CD4-positive, alpha-beta T cell (primary cell): Measurements from ENCODE around the gene PEAK3. TPM values are rescaled to one million over a fixed set of nuclear protein-coding genes. Genes with fewer than 3 reads are reported as not detected.

Experiments
- ATAC-seq: fragments of 200-7000 bp; cut with Tn5 transposase; one replicate; pipeline ENCODE4 v1.10.0; 2022; ENCODE audit warnings: mild to moderate bottlenecking; ENCODE audit not compliant: poor library complexity
- CTCF ChIA-PET: fragments of 350-600 bp; sonication (Branson Sonifier 250); formaldehyde crosslinking; loops from one replicate; lab custom pipeline; 2021; ENCODE audit warnings: antibody characterized with exemption, inconsistent platforms; lab: Charles Lee
- POLR2A ChIA-PET: fragments of 350-600 bp; sonication (Branson Sonifier 250); formaldehyde crosslinking; loops from one replicate; lab custom pipeline; 2021; ENCODE audit warnings: antibody characterized with exemption, inconsistent platforms; lab: Charles Lee
- DNase-seq, 14 experiments: peaks; one replicate each; pipeline ENCODE4 v3.0.0-alpha.2; 2013 to 2020; ENCODE audit warnings: mixed read lengths in 2 of 14
- H3K27ac ChIP-seq, 2 donors: one replicate each; pipeline versions ENCODE4 v1.5.1 to v1.7.0; 2013; ENCODE audit warnings: low read length in 2 of 2, low read depth in 1 of 2, mild to moderate bottlenecking in 1 of 2
- H3K27me3 ChIP-seq, 2 experiments: 1 replicate in 1 of 2; 2 replicates in 1 of 2; pipeline versions ENCODE4 v1.6.1 to v1.7.0; 2013; ENCODE audit warnings: low read length in 2 of 2, control low read depth in 1 of 2, mild to moderate bottlenecking in 1 of 2, moderate library complexity in 1 of 2; ENCODE audit not compliant: insufficient read depth in 2 of 2, control insufficient read depth in 1 of 2
- H3K36me3 ChIP-seq: one replicate; pipeline ENCODE4 v1.6.1; 2013; ENCODE audit warnings: low read length, control low read depth; ENCODE audit not compliant: insufficient read depth
- H3K4me1 ChIP-seq: one replicate; pipeline ENCODE4 v1.6.1; 2013; ENCODE audit warnings: low read length, control low read depth; ENCODE audit not compliant: insufficient read depth
- H3K4me3 ChIP-seq: one replicate; pipeline ENCODE4 v1.5.1; 2013; ENCODE audit warnings: mild to moderate bottlenecking, low read length, moderate library complexity
- H3K9me3 ChIP-seq, 2 experiments: 1 replicate in 1 of 2; 2 replicates in 1 of 2; pipeline versions ENCODE4 v1.6.1 to v1.7.0; 2013; ENCODE audit warnings: low read length in 2 of 2, mild to moderate bottlenecking in 2 of 2, control low read depth in 1 of 2, moderate library complexity in 1 of 2; ENCODE audit not compliant: control insufficient read depth in 1 of 2, insufficient read depth in 1 of 2
- H3K27ac Mint-ChIP-seq: one replicate; pipeline ENCODE4 v1.8.0; 2020; ENCODE audit warnings: mixed read lengths
- H3K27me3 Mint-ChIP-seq: one replicate; pipeline ENCODE4 v1.8.0; 2021; ENCODE audit warnings: mixed read lengths
- H3K36me3 Mint-ChIP-seq: one replicate; pipeline ENCODE4 v1.8.0; 2021; ENCODE audit warnings: low read depth, mixed read lengths
- H3K4me1 Mint-ChIP-seq: one replicate; pipeline ENCODE4 v1.8.0; 2021; ENCODE audit warnings: low read depth, mixed read lengths
- H3K4me3 Mint-ChIP-seq: one replicate; pipeline ENCODE4 v1.8.0; 2020; ENCODE audit warnings: mild to moderate bottlenecking, mixed read lengths
- H3K9me3 Mint-ChIP-seq: one replicate; pipeline ENCODE4 v1.8.0; 2020; ENCODE audit warnings: mixed read lengths
- intact Hi-C, 2 experiments: fragments of 100-400 bp; cut with DNase I in 1 of 2; cut with micrococcal nuclease in 1 of 2; formaldehyde crosslinking; loops; one replicate each; pipeline versions ENCODE4 v1.15.1 to v1.9.0; 2023 to 2025; cut with DNase I, micrococcal nuclease
- total RNA-seq, 174 experiments: library from RNA in 2 of 174; stranded (reverse) in 2 of 174; gene quantifications; one replicate each; pipeline ENCODE4 v1.2.3 and lab custom pipeline; 2021 to 2026
- TF ChIP-seq, protein P1 (sequence below): fragments of 200-600 bp; IDR thresholded peaks from one replicate; pipeline ENCODE4 v1.8.0; 2022; ENCODE audit warnings: antibody characterized with exemption, mild to moderate bottlenecking

The PEAK3 gene
- total RNA-seq, 2 experiments from 2014 or later = not detected

DNA sequence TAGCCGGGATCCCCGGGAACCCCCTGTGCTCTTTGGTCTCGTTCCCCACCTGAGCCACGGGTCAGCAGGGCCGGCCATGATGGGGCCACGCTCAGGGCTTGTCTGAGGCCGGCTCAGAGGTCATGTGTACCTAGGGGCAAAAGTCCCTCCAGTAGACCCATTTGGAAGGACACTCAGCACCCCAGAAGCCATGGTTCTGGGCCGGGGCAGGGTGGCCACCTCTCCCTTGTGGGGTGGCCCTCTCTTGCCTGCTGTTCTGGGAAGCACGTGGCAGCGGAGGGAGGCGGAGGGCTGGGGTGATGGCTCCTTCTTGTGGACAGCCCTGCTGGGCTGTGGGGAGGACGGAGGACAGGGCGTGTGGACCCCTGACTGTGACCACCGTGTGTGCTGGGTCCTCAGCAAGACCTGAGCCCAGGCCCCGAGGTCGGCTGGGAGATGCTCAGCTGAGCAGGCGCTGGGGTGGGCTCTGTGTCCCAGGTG lies 6.4 kb upstream of the PEAK3 start:
- H3K27ac ChIP-seq = no peak overlapping the region
- ChIA-PET CTCF (interaction anchor here (1.0 to 1.1 kb wide), 2 partner anchors 14 to 26 kb away, joined by 3 to 5 read pairs; no protein-coding TSS in a partner anchor), POLR2A (interaction anchor here (0.9 to 1.9 kb wide), 11 partner anchors 8 to 1036 kb away, joined by 3 to 23 read pairs (median 5); partner anchors contain the start of genes LSM7, PLEKHJ1 and SPPL2B)
- intact Hi-C loops = loop anchor here in 1 of 2 experiments (5.0 kb wide), 1 partner anchor 39 kb away; the partner anchor contains the start of genes LSM7 and SPPL2B
- H3K9me3 ChIP-seq = no peaks in the 10 kb centered on the region
- DNase-seq = peak in 1 of 14 experiments; percentile 41
- ATAC-seq = no peak
- Mint-ChIP-seq H3K9me3 (no peaks in the 10 kb centered on the region), H3K36me3 (peaks cover 16% of the 10 kb centered on the region), H3K27ac (peak overlapping the region; percentile 83), H3K27me3 (no peaks in the 10 kb centered on the region), H3K4me3 (peak overlapping the region; percentile 67), H3K4me1 (peaks cover 20% of the 10 kb centered on the region)
- no peaks in the 10 kb centered on the region for H3K27me3 ChIP-seq
- TF ChIP-seq, protein P1, sequence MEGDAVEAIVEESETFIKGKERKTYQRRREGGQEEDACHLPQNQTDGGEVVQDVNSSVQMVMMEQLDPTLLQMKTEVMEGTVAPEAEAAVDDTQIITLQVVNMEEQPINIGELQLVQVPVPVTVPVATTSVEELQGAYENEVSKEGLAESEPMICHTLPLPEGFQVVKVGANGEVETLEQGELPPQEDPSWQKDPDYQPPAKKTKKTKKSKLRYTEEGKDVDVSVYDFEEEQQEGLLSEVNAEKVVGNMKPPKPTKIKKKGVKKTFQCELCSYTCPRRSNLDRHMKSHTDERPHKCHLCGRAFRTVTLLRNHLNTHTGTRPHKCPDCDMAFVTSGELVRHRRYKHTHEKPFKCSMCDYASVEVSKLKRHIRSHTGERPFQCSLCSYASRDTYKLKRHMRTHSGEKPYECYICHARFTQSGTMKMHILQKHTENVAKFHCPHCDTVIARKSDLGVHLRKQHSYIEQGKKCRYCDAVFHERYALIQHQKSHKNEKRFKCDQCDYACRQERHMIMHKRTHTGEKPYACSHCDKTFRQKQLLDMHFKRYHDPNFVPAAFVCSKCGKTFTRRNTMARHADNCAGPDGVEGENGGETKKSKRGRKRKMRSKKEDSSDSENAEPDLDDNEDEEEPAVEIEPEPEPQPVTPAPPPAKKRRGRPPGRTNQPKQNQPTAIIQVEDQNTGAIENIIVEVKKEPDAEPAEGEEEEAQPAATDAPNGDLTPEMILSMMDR = no peak
- H3K4me3 ChIP-seq = no peak overlapping the region
- peaks cover 42% of the 10 kb centered on the region for H3K4me1 ChIP-seq
- no peaks in the 10 kb centered on the region for H3K36me3 ChIP-seq

DNA sequence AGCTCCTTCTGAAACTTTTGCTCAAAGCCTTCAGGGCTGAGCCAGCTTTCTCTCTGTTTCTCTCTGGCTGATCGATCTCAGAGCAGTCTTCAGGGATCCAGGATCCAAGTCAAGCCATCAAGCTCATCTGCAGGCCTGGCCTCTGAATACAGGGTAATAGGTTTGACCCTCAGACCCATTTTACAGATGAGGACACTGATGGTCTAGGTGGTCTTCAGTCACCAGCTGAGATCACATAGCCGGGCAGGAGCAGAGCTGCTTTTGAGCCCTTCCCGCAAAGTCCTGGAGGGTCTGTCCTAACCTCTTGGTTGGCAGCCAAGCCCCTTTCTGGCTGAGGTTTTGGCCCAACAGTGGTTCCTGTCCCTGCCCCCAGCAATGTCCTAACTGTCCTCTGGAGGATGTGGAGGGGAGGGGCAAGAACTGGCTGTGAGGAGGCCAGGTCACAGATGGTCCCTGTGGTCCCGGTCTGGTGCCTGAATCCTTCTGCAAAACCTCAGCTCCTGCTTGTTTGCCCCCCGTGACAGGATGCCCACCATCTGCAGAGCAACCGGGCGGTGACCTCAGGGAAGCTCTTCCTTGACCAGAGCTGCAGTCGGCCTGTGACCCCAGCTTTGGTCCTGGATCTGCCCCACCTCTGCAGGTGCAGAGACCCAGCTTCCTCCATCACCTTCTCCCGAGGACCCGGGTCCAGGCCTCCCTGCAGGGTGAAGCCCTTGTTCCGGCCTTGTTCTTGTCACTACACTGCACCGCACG lies 5.8 kb upstream of the PEAK3 start:
- ChIA-PET CTCF (no interaction called here), POLR2A (interaction anchor here (0.9 to 1.5 kb wide), 7 partner anchors 10 to 191 kb away, joined by 3 to 6 read pairs (median 4); partner anchors contain the start of genes LINGO3, LSM7, PLEKHJ1 and SPPL2B)
- no peaks in the 10 kb centered on the region for H3K9me3 ChIP-seq
- ATAC-seq (no peak), DNase-seq (peak in 1 of 14 experiments; percentile 20)
- TF ChIP-seq, protein P1 = no peak
- H3K4me3 ChIP-seq = no peak overlapping the region
- H3K27ac ChIP-seq = no peak overlapping the region
- H3K36me3 Mint-ChIP-seq = peaks cover 12% of the 10 kb centered on the region
- no peaks in the 10 kb centered on the region for H3K27me3 ChIP-seq
- H3K4me1 Mint-ChIP-seq = peaks cover 24% of the 10 kb centered on the region
- no peaks in the 10 kb centered on the region for H3K36me3 ChIP-seq
- no peaks in the 10 kb centered on the region for H3K9me3 Mint-ChIP-seq
- intact Hi-C loops = loop anchor here in 1 of 2 experiments (5.0 kb wide), 1 partner anchor 40 kb away; the partner anchor contains the start of genes LSM7 and SPPL2B
- H3K27me3 Mint-ChIP-seq = no peaks in the 10 kb centered on the region
- peak overlapping the region; percentile 67 for H3K4me3 Mint-ChIP-seq
- peak overlapping the region; percentile 83 for H3K27ac Mint-ChIP-seq
- H3K4me1 ChIP-seq = peaks cover 46% of the 10 kb centered on the region

DNA sequence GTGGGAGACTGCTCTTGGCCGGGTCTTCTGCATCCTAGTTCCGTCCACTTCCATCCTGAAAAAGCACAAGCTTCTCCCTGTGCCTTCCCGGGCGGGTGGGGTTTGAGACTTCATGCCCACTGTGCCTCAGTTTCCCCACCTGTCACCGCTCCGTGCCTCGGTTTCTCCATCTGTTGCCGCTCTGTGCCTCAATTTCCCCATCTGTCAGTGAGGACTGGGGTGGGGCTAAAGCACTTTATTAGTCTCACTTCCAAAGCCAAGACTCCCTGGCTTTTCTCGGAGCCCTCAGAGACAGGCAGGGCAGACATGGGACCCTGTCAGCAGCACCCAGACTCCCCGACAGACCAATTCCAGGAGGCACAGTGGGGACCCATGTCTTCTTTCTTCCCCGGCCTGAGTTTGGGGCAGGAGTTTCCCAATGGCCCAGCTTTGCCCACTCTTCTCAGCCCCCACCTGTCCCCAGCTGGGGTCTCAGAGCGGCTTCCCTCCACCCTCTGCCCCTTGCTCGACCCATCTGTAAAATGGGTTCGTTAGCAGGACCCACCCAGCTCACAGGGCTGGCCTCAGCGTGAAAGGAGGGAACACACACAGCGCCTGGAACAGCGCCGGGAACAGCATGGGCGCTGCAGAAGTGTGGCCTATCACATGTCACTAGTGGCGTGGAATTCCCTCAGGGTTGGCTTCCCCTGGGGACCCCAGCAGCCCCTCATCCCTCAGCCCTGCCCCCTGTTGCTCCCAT lies 4.6 kb upstream of the PEAK3 start:
- peaks cover 51% of the 10 kb centered on the region for H3K4me1 ChIP-seq
- peaks cover 33% of the 10 kb centered on the region for H3K4me1 Mint-ChIP-seq
- no peaks in the 10 kb centered on the region for H3K27me3 Mint-ChIP-seq
- ChIA-PET POLR2A (interaction anchor here (0.6 to 1.5 kb wide), 2 partner anchors 9 to 14 kb away, joined by 3 to 6 read pairs; no protein-coding TSS in a partner anchor), CTCF (interaction anchor here (1.4 kb wide), 1 partner anchor 11 kb away, joined by 3 read pairs; no protein-coding TSS in a partner anchor)
- intact Hi-C loops = loop anchor here in 1 of 2 experiments (5.0 kb wide), 1 partner anchor 41 kb away; the partner anchor contains the start of genes LSM7 and SPPL2B
- TF ChIP-seq, protein P1 = no peak
- H3K27me3 ChIP-seq = no peaks in the 10 kb centered on the region
- no peaks in the 10 kb centered on the region for H3K36me3 ChIP-seq
- H3K9me3 ChIP-seq = no peaks in the 10 kb centered on the region
- DNase-seq = no peak
- H3K36me3 Mint-ChIP-seq = peaks cover 6% of the 10 kb centered on the region
- ATAC-seq = no peak
- H3K9me3 Mint-ChIP-seq = no peaks in the 10 kb centered on the region
- no peak overlapping the region for H3K4me3 Mint-ChIP-seq
- no peak overlapping the region for H3K4me3 ChIP-seq
- no peak overlapping the region for H3K27ac ChIP-seq
- no peak overlapping the region for H3K27ac Mint-ChIP-seq
